Left ventricle myocardium inferior (tissue), 1 donor: ENCODE measurements around the gene SANBR. TPM values are rescaled to one million over a fixed set of nuclear protein-coding genes. Genes with fewer than 3 reads are reported as not detected.

Experiments
- DNase-seq: peaks from one replicate; pipeline ENCODE4 v3.0.0-alpha.2; 2020
- H3K27ac ChIP-seq: fragments of 200-600 bp; replicated peaks from 2 replicates; pipeline ENCODE4 v1.8.0; 2021
- H3K27me3 ChIP-seq: fragments of 200-600 bp; 2 replicates; pipeline ENCODE4 v1.8.0; 2021; ENCODE audit warnings: low read depth
- H3K36me3 ChIP-seq: fragments of 200-600 bp; 2 replicates; pipeline ENCODE4 v1.8.0; 2021
- H3K4me1 ChIP-seq: fragments of 200-600 bp; 2 replicates; pipeline ENCODE4 v1.8.0; 2021
- H3K4me3 ChIP-seq: fragments of 200-600 bp; 2 replicates; pipeline ENCODE4 v1.8.0; 2021; ENCODE audit warnings: mild to moderate bottlenecking, moderate library complexity
- H3K9me3 ChIP-seq: fragments of 200-600 bp; replicated peaks from 2 replicates; pipeline ENCODE4 v1.8.0; 2021
- CTCF ChIP-seq: fragments of 200-600 bp; IDR thresholded peaks from 2 replicates; pipeline ENCODE4 v1.8.0; 2021; ENCODE audit warnings: antibody characterized with exemption, mild to moderate bottlenecking, borderline replicate concordance
- intact Hi-C: fragments of 100-400 bp; cut with micrococcal nuclease; formaldehyde crosslinking; loops from one replicate; pipeline ENCODE4 v1.11.0; 2022
- total RNA-seq: library from RNA; stranded (reverse); fragmentation: NEBNext Ultra II Directional; extraction: Animal tissue kit (Norgen Biotek cat#: 25700); gene quantifications from one replicate; pipeline ENCODE4 v1.2.1, GENCODE V29; 2021
- donor health status: DM: no; HTN: yes; CAD: no; lungs with severe emphysema.

Gene SANBR
- total RNA-seq, 1 donor from 2014 or later: 6.8 TPM

DNA sequence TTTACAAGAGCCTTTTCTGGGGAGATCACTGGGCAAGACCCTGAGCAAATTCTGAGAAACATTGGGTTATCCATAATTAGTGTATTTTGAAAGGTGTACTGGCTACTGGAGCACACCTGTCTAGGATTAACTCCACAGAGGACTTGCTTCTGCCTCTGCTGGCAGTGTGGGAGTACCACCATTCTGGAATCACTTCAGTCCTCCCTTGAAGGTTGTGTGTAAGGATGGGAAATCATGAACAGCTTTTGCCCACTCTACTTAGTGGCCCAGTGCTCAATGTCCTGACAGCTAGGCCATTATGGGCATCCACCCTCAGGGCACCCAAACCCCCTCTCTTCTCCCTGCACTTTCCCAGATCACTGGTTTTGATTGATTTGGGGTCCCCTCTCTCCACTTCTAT, 8.1 kb upstream of the SANBR start:
- DNase-seq: no peak
- TF ChIP-seq CTCF: no peak
- H3K9me3 ChIP-seq: no peaks in the 10 kb centered on the region

DNA sequence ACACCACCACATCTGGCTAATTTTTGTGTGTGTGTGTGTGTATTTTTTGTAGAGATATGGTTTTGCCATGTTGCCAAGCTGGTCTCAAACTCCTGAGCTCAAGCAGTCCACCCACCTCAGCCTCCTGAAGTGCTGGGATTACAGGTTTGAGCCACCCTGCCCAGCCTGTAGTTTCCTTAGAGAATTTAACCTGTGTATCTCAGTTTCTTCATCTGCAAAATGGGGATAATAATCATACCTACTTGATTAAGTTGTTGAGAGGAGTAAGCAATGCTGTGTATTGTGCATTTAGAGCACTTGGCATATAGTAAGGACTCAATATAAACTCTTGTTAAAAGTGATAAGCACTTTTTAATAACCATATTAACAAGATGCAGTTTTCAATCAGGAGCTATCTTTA, 6.3 kb upstream of the SANBR start:
- no peak for TF ChIP-seq CTCF
- intact Hi-C loops: no loop called here
- no peak overlapping the region for H3K27ac ChIP-seq

More for the DNA sequence above, 8.1 kb upstream of the SANBR start:
- Histone ChIP-seq H3K4me3 (no peak overlapping the region), H3K27ac (no peak overlapping the region), H3K4me1 (peaks cover 11% of the 10 kb centered on the region), H3K27me3 (no peaks in the 10 kb centered on the region), H3K36me3 (peaks cover 14% of the 10 kb centered on the region)
- intact Hi-C loops: no loop called here

DNA sequence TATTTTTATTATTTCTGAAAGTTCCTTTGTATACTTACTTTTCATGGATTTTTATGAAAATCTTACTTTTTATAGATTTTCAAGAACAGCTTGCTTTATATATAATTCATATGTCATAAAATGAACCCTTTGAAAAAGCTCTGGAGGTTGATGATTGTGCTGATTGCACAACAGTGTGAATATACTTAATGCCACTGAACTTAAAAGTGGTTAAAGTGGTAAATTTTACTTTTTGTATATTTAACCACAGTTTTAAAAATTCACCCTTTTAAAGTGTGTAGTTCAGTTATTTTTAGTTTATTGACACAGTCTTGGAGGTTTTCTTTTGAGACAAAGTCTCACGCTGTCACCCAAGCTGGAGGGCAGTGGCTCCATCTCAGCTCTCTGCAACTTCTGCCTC, 8.4 kb downstream of the SANBR start:
- Histone ChIP-seq H3K27ac (no peak overlapping the region), H3K27me3 (no peaks in the 10 kb centered on the region), H3K36me3 (peaks cover 58% of the 10 kb centered on the region), H3K9me3 (no peaks in the 10 kb centered on the region), H3K4me1 (no peaks in the 10 kb centered on the region), H3K4me3 (no peak overlapping the region)
- intact Hi-C loops: no loop called here
- no peak for DNase-seq
- TF ChIP-seq CTCF: no peak

More for the DNA sequence above, 6.3 kb upstream of the SANBR start:
- no peak for DNase-seq
- H3K27me3 ChIP-seq: no peaks in the 10 kb centered on the region
- H3K4me3 ChIP-seq: no peak overlapping the region
- H3K9me3 ChIP-seq: no peaks in the 10 kb centered on the region
- H3K4me1 ChIP-seq: peaks cover 11% of the 10 kb centered on the region
- peaks cover 5% of the 10 kb centered on the region for H3K36me3 ChIP-seq

- Histone ChIP-seq H3K4me3 (no peak overlapping the region), H3K4me1 (no peaks in the 10 kb centered on the region), H3K27ac (no peak overlapping the region), H3K27me3 (no peaks in the 10 kb centered on the region), H3K36me3 (peaks cover 64% of the 10 kb centered on the region), H3K9me3 (no peaks in the 10 kb centered on the region)
- no peak for TF ChIP-seq CTCF
- intact Hi-C loops: no loop called here
- no peak for DNase-seq
Measured at GRCh38 chr2:61085883-61086282, 20.2 kb downstream of the SANBR start.

- no peak for TF ChIP-seq CTCF
- H3K36me3 ChIP-seq: peaks cover 67% of the 10 kb centered on the region
- H3K4me3 ChIP-seq: no peak overlapping the region
- no peak for DNase-seq
- intact Hi-C loops: no loop called here
- H3K27me3 ChIP-seq: no peaks in the 10 kb centered on the region
- no peaks in the 10 kb centered on the region for H3K9me3 ChIP-seq
- H3K27ac ChIP-seq: no peak overlapping the region
- no peaks in the 10 kb centered on the region for H3K4me1 ChIP-seq
Measured at GRCh38 chr2:61089797-61090196, 24.1 kb downstream of the SANBR start.

GRCh38 chr2:61090386-61090921, 24.8 kb downstream of the SANBR start:
- no peak for TF ChIP-seq CTCF
- Histone ChIP-seq H3K27me3 (no peaks in the 10 kb centered on the region), H3K4me3 (no peak overlapping the region), H3K36me3 (peaks cover 64% of the 10 kb centered on the region), H3K27ac (no peak overlapping the region), H3K9me3 (no peaks in the 10 kb centered on the region), H3K4me1 (no peaks in the 10 kb centered on the region)
- no peak for DNase-seq
- intact Hi-C loops: no loop called here
